HG02884 (cell line): ENCODE measurements around the gene OBSCN.

ENCODE experiments used
- ATAC-seq: cut with Tn5 transposase; IDR thresholded peaks from one replicate; pipeline ENCODE4 v1.9.1; 2021; ENCODE audit warnings: mild to moderate bottlenecking, moderate library complexity; ENCODE audit not compliant: unreplicated experiment

OBSCN gene

GRCh38 chr1:228374711-228375577 is 167.1 kb downstream of the OBSCN start:
- ATAC-seq, result no peak

- ATAC-seq, result no peak
Measured at GRCh38 chr1:228375578-228376261, 167.9 kb downstream of the OBSCN start.

- no peak for ATAC-seq
Measured at GRCh38 chr1:228376262-228376628, 168.4 kb downstream of the OBSCN start.

GRCh38 chr1:228376651-228377631 is 169.1 kb downstream of the OBSCN start:
- ATAC-seq, result no peak

- no peak for ATAC-seq
Measured at GRCh38 chr1:228377664-228378089, 169.8 kb downstream of the OBSCN start.

GRCh38 chr1:228378090-228378872 is 170.4 kb downstream of the OBSCN start:
- no peak for ATAC-seq

GRCh38 chr1:228378873-228379460 is 171.1 kb downstream of the OBSCN start:
- ATAC-seq, result no peak

- no peak for ATAC-seq
Measured at GRCh38 chr1:228379666-228380065, 171.8 kb downstream of the OBSCN start.

GRCh38 chr1:228381356-228381755 is 173.5 kb downstream of the OBSCN start:
- ATAC-seq, result no peak

- ATAC-seq, result no peak
Measured at GRCh38 chr1:228383773-228384172, 175.9 kb downstream of the OBSCN start.

- ATAC-seq, result no peak
Measured at GRCh38 chr1:228385232-228385631, 177.4 kb downstream of the OBSCN start.

GRCh38 chr1:228387321-228387720 is 179.5 kb downstream of the OBSCN start:
- no peak for ATAC-seq

GRCh38 chr1:228390649-228391048 is 182.8 kb downstream of the OBSCN start:
- ATAC-seq, result no peak

- no peak for ATAC-seq
Measured at GRCh38 chr1:228391411-228392020, 183.7 kb downstream of the OBSCN start.

- no peak for ATAC-seq
Measured at GRCh38 chr1:228392111-228392936, 184.5 kb downstream of the OBSCN start.

GRCh38 chr1:228393268-228393701 is 185.4 kb downstream of the OBSCN start:
- no peak for ATAC-seq

- ATAC-seq, result no peak
Measured at GRCh38 chr1:228393811-228394570, 186.1 kb downstream of the OBSCN start.
